Measurements from ENCODE around the gene F8.

- TF ChIP-seq CTCF (IDR thresholded peaks at IDR 0.05) (no peak), POLR2A (IDR thresholded peaks at IDR 0.05) (no peak)
Observed at GRCh38 chrX:154809939-154810665, 212.4 kb downstream of the F8 start.
